H1 (cell line): Measurements from ENCODE around the gene GRIPAP1. TPM values are rescaled to one million over a fixed set of nuclear protein-coding genes. Genes with fewer than 3 reads are reported as not detected.

Experiments used
- CTCF ChIA-PET: fragments of 300-600 bp; sonication (Branson Sonifier 250); formaldehyde crosslinking; loops from one replicate; lab custom pipeline; 2021; ENCODE audit not compliant: partially characterized antibody; lab: Charles Lee
- POLR2A ChIA-PET: fragments of 300-600 bp; sonication (Branson Sonifier 250); formaldehyde crosslinking; loops from one replicate; lab custom pipeline; 2021; ENCODE audit warnings: inconsistent platforms; ENCODE audit not compliant: partially characterized antibody; lab: Charles Lee
- DNase-seq, 2 experiments: peaks; one replicate each; pipeline versions ENCODE4 v3.0.0 to v3.0.0-alpha.2; 2010 to 2022; ENCODE audit warnings: low spot score in 2 of 2, low read depth in 1 of 2, mixed read lengths in 1 of 2
- FAIRE-seq: peaks from 2 replicates; lab custom pipeline; 2011; peaks lifted over from hg19 to GRCh38; lab: Jason Lieb, UNC
- H2AFZ ChIP-seq: 2 replicates; pipeline ENCODE4 v1.8.1; 2012; ENCODE audit warnings: low read length, inconsistent platforms
- H2AK5ac ChIP-seq: 2 replicates; pipeline ENCODE4 v1.6.1; 2013; ENCODE audit warnings: low read depth, low read length
- H2BK120ac ChIP-seq: replicated peaks from 2 replicates; pipeline ENCODE3; 2013; ENCODE audit warnings: low read depth, low read length, inconsistent platforms
- H2BK12ac ChIP-seq: 2 replicates; pipeline ENCODE4 v1.6.1; 2013; ENCODE audit warnings: low read depth, low read length
- H2BK15ac ChIP-seq: 2 replicates; pipeline ENCODE4 v1.6.1; 2013; ENCODE audit warnings: low read length
- H2BK20ac ChIP-seq: 2 replicates; pipeline ENCODE4 v1.6.1; 2013; ENCODE audit warnings: low read length
- H2BK5ac ChIP-seq: 2 replicates; pipeline ENCODE4 v1.6.1; 2013; ENCODE audit warnings: low read depth, low read length
- H3K14ac ChIP-seq: 2 replicates; pipeline ENCODE4 v1.6.1; 2013; ENCODE audit warnings: inconsistent platforms; ENCODE audit not compliant: insufficient read length
- H3K18ac ChIP-seq: 2 replicates; pipeline ENCODE4 v1.6.1; 2013; ENCODE audit warnings: low read length; ENCODE audit errors: extremely low read depth
- H3K23ac ChIP-seq: 2 replicates; pipeline ENCODE4 v1.6.1; 2013; ENCODE audit warnings: inconsistent platforms; ENCODE audit not compliant: insufficient read length
- H3K23me2 ChIP-seq: 2 replicates; pipeline ENCODE4 v1.6.1; 2013; ENCODE audit warnings: low read depth, low read length
- H3K27ac ChIP-seq: 2 replicates; pipeline ENCODE4 v1.6.1; 2011; ENCODE audit warnings: low read depth, low read length, inconsistent platforms
- H3K27me3 ChIP-seq, 4 experiments: replicated peaks in 1 of 4; 1 replicate in 1 of 4; 2 replicates in 3 of 4; pipeline versions ENCODE4 v1.6.1 to v1.8.1; 2011 to 2013; ENCODE audit warnings: low read length in 3 of 4, mild to moderate bottlenecking in 3 of 4, inconsistent platforms in 2 of 4, mixed read lengths in 2 of 4, moderate library complexity in 1 of 4; ENCODE audit not compliant: control insufficient read depth in 3 of 4, insufficient read depth in 3 of 4; ENCODE audit errors: extremely low read depth in 1 of 4
- H3K36me3 ChIP-seq, 4 experiments: 2 replicates each; pipeline versions ENCODE4 v1.6.1 to v1.8.1; 2011 to 2013; ENCODE audit warnings: mild to moderate bottlenecking in 4 of 4, low read length in 3 of 4, moderate library complexity in 2 of 4, control low read depth in 1 of 4, inconsistent platforms in 1 of 4; ENCODE audit not compliant: insufficient read depth in 4 of 4, control insufficient read depth in 2 of 4
- H3K4ac ChIP-seq: replicated peaks from 2 replicates; pipeline ENCODE3; 2013; ENCODE audit warnings: low read length, low read depth, mixed read lengths, inconsistent platforms; ENCODE audit not compliant: insufficient read length
- H3K4me1 ChIP-seq, 4 experiments: replicated peaks in 1 of 4; 1 replicate in 1 of 4; 2 replicates in 3 of 4; pipeline versions ENCODE4 v1.6.1 to v1.8.1; 2011 to 2013; ENCODE audit warnings: low read length in 3 of 4, inconsistent platforms in 2 of 4, mixed read lengths in 1 of 4; ENCODE audit not compliant: insufficient read depth in 4 of 4, control insufficient read depth in 3 of 4
- H3K4me2 ChIP-seq, 2 experiments: 2 replicates each; pipeline versions ENCODE4 v1.6.1 to v1.8.1; 2011 to 2013; ENCODE audit warnings: low read depth in 2 of 2, low read length in 2 of 2, control low read depth in 1 of 2, inconsistent platforms in 1 of 2, mild to moderate bottlenecking in 1 of 2; ENCODE audit not compliant: insufficient read depth in 1 of 2
- H3K4me3 ChIP-seq, 4 experiments: fragments of 200-600, 300-600 bp in 1 of 4; sonication (generic), shearing (Covaris generic), sonication (Bioruptor Twin) in 1 of 4; 2 replicates each; pipeline versions ENCODE4 v1.5.1 to v1.8.1; 2011 to 2016; ENCODE audit warnings: low read length in 4 of 4, low read depth in 3 of 4, control low read depth in 2 of 4, inconsistent platforms in 2 of 4, mild to moderate bottlenecking in 2 of 4, mixed read lengths in 1 of 4, moderate library complexity in 1 of 4; ENCODE audit not compliant: insufficient read depth in 2 of 4; ENCODE audit errors: extremely low read depth in 1 of 4
- H3K56ac ChIP-seq: replicated peaks from 2 replicates; pipeline ENCODE3; 2013; ENCODE audit warnings: low read depth, mild to moderate bottlenecking, mixed read lengths, low read length, inconsistent platforms; ENCODE audit not compliant: insufficient read length
- H3K79me1 ChIP-seq: 2 replicates; pipeline ENCODE4 v1.6.1; 2013; ENCODE audit warnings: low read depth, low read length, control low read depth
- H3K79me2 ChIP-seq, 2 experiments: 2 replicates each; pipeline versions ENCODE4 v1.6.1 to v1.8.1; 2012 to 2013; ENCODE audit warnings: low read length in 2 of 2, mild to moderate bottlenecking in 2 of 2, inconsistent platforms in 1 of 2; ENCODE audit not compliant: insufficient read depth in 2 of 2, control insufficient read depth in 1 of 2
- H3K9ac ChIP-seq, 4 experiments: replicated peaks in 1 of 4; 1 replicate in 1 of 4; 2 replicates in 3 of 4; pipeline versions ENCODE4 v1.6.1 to v1.8.1; 2011 to 2013; ENCODE audit warnings: low read depth in 3 of 4, low read length in 3 of 4, control low read depth in 2 of 4, mild to moderate bottlenecking in 2 of 4, moderate library complexity in 2 of 4, inconsistent platforms in 1 of 4; ENCODE audit errors: extremely low read depth in 1 of 4
- H3K9me3 ChIP-seq, 2 experiments: 2 replicates each; pipeline versions ENCODE4 v1.6.1 to v1.8.1; 2012 to 2013; ENCODE audit warnings: mild to moderate bottlenecking in 2 of 2, moderate library complexity in 2 of 2, control low read depth in 1 of 2, inconsistent platforms in 1 of 2, low read depth in 1 of 2, low read length in 1 of 2, mixed read lengths in 1 of 2; ENCODE audit not compliant: insufficient read depth in 2 of 2
- H4K20me1 ChIP-seq, 2 experiments: replicated peaks in 1 of 2; 2 replicates each; pipeline versions ENCODE3 to v1.8.1; 2011 to 2013; ENCODE audit warnings: inconsistent platforms in 2 of 2, low read length in 2 of 2, mild to moderate bottlenecking in 1 of 2; ENCODE audit not compliant: insufficient read depth in 2 of 2, control insufficient read depth in 1 of 2
- H4K5ac ChIP-seq: 2 replicates; pipeline ENCODE4 v1.6.1; 2013; ENCODE audit warnings: low read length, low read depth, mixed read lengths, inconsistent platforms; ENCODE audit not compliant: insufficient read length
- H4K8ac ChIP-seq: 2 replicates; pipeline ENCODE4 v1.8.0; 2013; ENCODE audit warnings: mild to moderate bottlenecking, moderate library complexity, low read length, inconsistent platforms; ENCODE audit not compliant: insufficient read depth; ENCODE audit errors: extremely low read depth
- H4K91ac ChIP-seq: replicated peaks from 2 replicates; pipeline ENCODE3; 2013; ENCODE audit warnings: low read length, mixed read lengths, inconsistent platforms; ENCODE audit not compliant: insufficient read length
- CBX5 ChIP-seq: fragments of 300-800, 300-1000 bp; sonication (generic); IDR thresholded peaks from 2 replicates; pipeline ENCODE4 v1.7.1; 2016; ENCODE audit warnings: antibody characterized with exemption, low read length, low read depth
- CEBPB ChIP-seq: IDR thresholded peaks from 2 replicates; pipeline ENCODE4 v1.6.1; 2012; ENCODE audit warnings: low read depth, low read length
- WGBS, 2 experiments: shearing (Covaris generic) in 1 of 2; methylation state at CpG; one replicate each; pipeline versions ENCODE4 v1.1.6 to v1.1.7; 2013 to 2015; ENCODE audit warnings: low lambda C conversion rate in 2 of 2, mixed read lengths in 2 of 2, inconsistent platforms in 1 of 2, low coverage in 1 of 2, missing lambda C conversion rate in 1 of 2; ENCODE audit not compliant: insufficient replicate concordance in 2 of 2, insufficient coverage in 1 of 2, insufficient read length in 1 of 2; ENCODE audit errors: extremely low coverage in 1 of 2, missing lambda C conversion rate in 1 of 2; 5-methylcytosine and 5-hydroxymethylcytosine counted together
- polyA plus RNA-seq, 7 experiments: library from polyadenylated mRNA; depleted of rRNA in 3 of 7; stranded (reverse) in 5 of 7; unstranded in 2 of 7; fragments of >200 nt in 5 of 7; fragments of 200-250 nt in 2 of 7; gene quantifications; 1 replicate in 5 of 7; 2 replicates in 1 of 7; 4 replicates in 1 of 7; pipeline versions ENCODE4 v1.2.1 to v1.2.3, GENCODE V29; 2011 to 2013; ENCODE audit warnings: missing spikeins in 2 of 7, mixed read lengths in 2 of 7
- total RNA-seq: library from RNA; stranded (reverse); fragmentation: NEBNext Ultra II Directional; extraction: Animal tissue kit (Norgen Biotek cat#: 25700); gene quantifications from 2 replicates; pipeline ENCODE4 v1.2.1, GENCODE V29; 2021

The GRIPAP1 gene
- total and polyA plus RNA-seq, 2 of the 8 experiments (the other 6 are each of a cell fraction or from before 2014, with no cell fraction given), result 21.6 to 55.9 TPM

- no peak overlapping the region for H3K4me2 ChIP-seq
- H3K14ac ChIP-seq, result no peak overlapping the region
- peaks cover 0 to 14% (median under 1%) of the 10 kb centered on the region in 4 experiments; a peak in 4 of 8 replicates for H3K36me3 ChIP-seq
- no peaks in the 10 kb centered on the region for H3K27me3 ChIP-seq
- H3K79me2 ChIP-seq, result peaks cover 0 to 72% of the 10 kb centered on the region in 2 experiments; a peak in 2 of 4 replicates
- TF ChIP-seq CBX5, result no peak
- TF ChIP-seq CEBPB, result no peak
- H3K18ac ChIP-seq, result no peak overlapping the region
- H4K20me1 ChIP-seq, result peaks cover 0 to 4% of the 10 kb centered on the region in 2 experiments
- H3K23me2 ChIP-seq, result no peaks in the 10 kb centered on the region; the same call in 1 of the 2 replicates
- no peak overlapping the region for H4K8ac ChIP-seq
- no peaks in the 10 kb centered on the region for H3K79me1 ChIP-seq
- H2BK5ac ChIP-seq, result no peak overlapping the region
- no peak overlapping the region for H2BK20ac ChIP-seq
- H2BK12ac ChIP-seq, result no peak overlapping the region
- no peak overlapping the region for H4K91ac ChIP-seq
- no peak overlapping the region for H3K9ac ChIP-seq
- H2BK120ac ChIP-seq, result no peak overlapping the region
- no peak overlapping the region for H4K5ac ChIP-seq
- no peak overlapping the region for H3K23ac ChIP-seq
- no peak for FAIRE-seq
- no peak overlapping the region for H2BK15ac ChIP-seq
- no peak overlapping the region for H2AFZ ChIP-seq
- no peak overlapping the region for H2AK5ac ChIP-seq
- H3K56ac ChIP-seq, result no peak overlapping the region
- H3K9me3 ChIP-seq, result no peaks in the 10 kb centered on the region
- CTCF ChIA-PET, result interaction anchor here (0.8 to 2.9 kb wide), 5 partner anchors 9 to 181 kb away, joined by 3 to 13 read pairs (median 4); no protein-coding TSS in a partner anchor
- no peak for DNase-seq
- POLR2A ChIA-PET, result interaction anchor here (1.3 to 21.5 kb wide), 3 partner anchors 16 to 42 kb away, joined by 3 to 572 read pairs (median 6); partner anchors contain the start of genes PIM2, PQBP1, SLC35A2 and TIMM17B
- 85% methylated on average over 3 of the region's 3 CpGs; no CpG with 5 or more reads in 1 of the 2 experiments for WGBS, 2 experiments
- no peak overlapping the region; the same call in 1 of the 2 replicates for H3K27ac ChIP-seq
- peaks cover 0 to 12% (median 3%) of the 10 kb centered on the region in 4 experiments; a peak in 6 of 7 replicates for H3K4me1 ChIP-seq
- no peak overlapping the region for H3K4me3 ChIP-seq
- no peak overlapping the region for H3K4ac ChIP-seq
Observed at GRCh38 chrX:48939524-48940228, 62.4 kb downstream of the GRIPAP1 start.
